Measurements from ENCODE around the gene FGFR3.

FGFR3 gene

GRCh38 chr4:1790005-1790404 is 3.1 kb upstream of the FGFR3 start:
- H3K4ac ChIP-seq (ENCODE audit: low read depth in 1 of 2, low read length in 2 of 2): no peak overlapping the region
- no peak overlapping the region for H2BK5ac ChIP-seq (ENCODE audit: low read depth, low read length, poor library complexity, severe bottlenecking)
- no peak overlapping the region for H3K18ac ChIP-seq (ENCODE audit: low read depth in 1 of 2, low read length in 2 of 2)
- H2BK12ac ChIP-seq (ENCODE audit: low read length in 2 of 2): no peak overlapping the region
- H3K23ac ChIP-seq (ENCODE audit: low read length in 2 of 2): no peak overlapping the region
- H3K9me3 ChIP-seq (ENCODE audit: control insufficient read depth, low read length): no peaks in the 10 kb centered on the region
- no peak overlapping the region for H2AK5ac ChIP-seq (ENCODE audit: low read length, severe bottlenecking)
- no peak overlapping the region for H4K91ac ChIP-seq (ENCODE audit: low read length)
- H3K4me1 ChIP-seq (ENCODE audit: control insufficient read depth, insufficient read depth, low read depth, low read length): peaks cover 33% of the 10 kb centered on the region
- no peaks in the 10 kb centered on the region for H3K79me1 ChIP-seq (replicated peaks; ENCODE audit: low read length, poor library complexity, severe bottlenecking)
- no peak overlapping the region for H4K8ac ChIP-seq (ENCODE audit: low read length)
- DNase-seq: no peak
- no peak overlapping the region for H3K4me2 ChIP-seq (ENCODE audit: low read length, poor library complexity, severe bottlenecking)
- H3K14ac ChIP-seq (ENCODE audit: low read length in 2 of 2): no peak overlapping the region
- H3K36me3 ChIP-seq (ENCODE audit: control insufficient read depth in 1 of 2, insufficient read depth in 2 of 2, low read depth in 1 of 2, low read length in 2 of 2): no peaks in the 10 kb centered on the region
- H2AFZ ChIP-seq (ENCODE audit: low read depth, low read length): no peak overlapping the region
- no peak overlapping the region for H3K9ac ChIP-seq (ENCODE audit: low read length)
- 89% methylated on average over 10 of the region's 10 CpGs for WGBS
- no peak overlapping the region for H2BK120ac ChIP-seq (ENCODE audit: low read depth, low read length)
- H3K27me3 ChIP-seq (ENCODE audit: control insufficient read depth in 1 of 2, insufficient read depth in 1 of 2, low read length in 2 of 2): peaks cover 35 to 55% of the 10 kb centered on the region in 2 experiments
- H3K4me3 ChIP-seq (ENCODE audit: insufficient read depth in 1 of 2, low read depth in 1 of 2, low read length in 2 of 2): no peak overlapping the region
- no peak overlapping the region for H2BK15ac ChIP-seq (ENCODE audit: low read depth, poor library complexity, severe bottlenecking)
- no peak overlapping the region for H3K27ac ChIP-seq (ENCODE audit: low read length, poor library complexity, severe bottlenecking)

- 35% methylated on average over 26 of the region's 29 CpGs for WGBS
- H4K91ac ChIP-seq (ENCODE audit: low read length): peak overlapping the region; percentile 50
- no peaks in the 10 kb centered on the region for H3K9me3 ChIP-seq (ENCODE audit: control insufficient read depth, low read length)
- H3K14ac ChIP-seq (ENCODE audit: low read length in 2 of 2): peak overlapping the region in 1 of 2 experiments; percentile 44
- peak overlapping the region; percentile 64 for H3K4me2 ChIP-seq (ENCODE audit: low read length, poor library complexity, severe bottlenecking)
- H3K27me3 ChIP-seq (ENCODE audit: control insufficient read depth in 1 of 2, insufficient read depth in 1 of 2, low read length in 2 of 2): peaks cover 55 to 67% of the 10 kb centered on the region in 2 experiments
- H3K79me1 ChIP-seq (replicated peaks; ENCODE audit: low read length, poor library complexity, severe bottlenecking): no peaks in the 10 kb centered on the region
- H2AK5ac ChIP-seq (ENCODE audit: low read length, severe bottlenecking): no peak overlapping the region
- no peak overlapping the region for H3K23ac ChIP-seq (ENCODE audit: low read length in 2 of 2)
- peak overlapping the region in 1 of 2 experiments; percentile 17 for H3K4me3 ChIP-seq (ENCODE audit: insufficient read depth in 1 of 2, low read depth in 1 of 2, low read length in 2 of 2)
- no peak for DNase-seq
- H2BK12ac ChIP-seq (ENCODE audit: low read length in 2 of 2): no peak overlapping the region
- H4K8ac ChIP-seq (ENCODE audit: low read length): no peak overlapping the region
- no peak overlapping the region for H2BK5ac ChIP-seq (ENCODE audit: low read depth, low read length, poor library complexity, severe bottlenecking)
- H3K4me1 ChIP-seq (ENCODE audit: control insufficient read depth, insufficient read depth, low read depth, low read length): peaks cover 41% of the 10 kb centered on the region
- no peak overlapping the region for H3K9ac ChIP-seq (ENCODE audit: low read length)
- H2BK120ac ChIP-seq (ENCODE audit: low read depth, low read length): no peak overlapping the region
- no peak overlapping the region for H3K4ac ChIP-seq (ENCODE audit: low read depth in 1 of 2, low read length in 2 of 2)
- peak overlapping the region in 1 of 2 experiments; percentile 33 for H3K18ac ChIP-seq (ENCODE audit: low read depth in 1 of 2, low read length in 2 of 2)
- H3K36me3 ChIP-seq (ENCODE audit: control insufficient read depth in 1 of 2, insufficient read depth in 2 of 2, low read depth in 1 of 2, low read length in 2 of 2): no peaks in the 10 kb centered on the region
- H2AFZ ChIP-seq (ENCODE audit: low read depth, low read length): no peak overlapping the region
- H3K27ac ChIP-seq (ENCODE audit: low read length, poor library complexity, severe bottlenecking): no peak overlapping the region
- H2BK15ac ChIP-seq (ENCODE audit: low read depth, poor library complexity, severe bottlenecking): no peak overlapping the region
Observed at GRCh38 chr4:1792158-1792831, 798 bp upstream of the FGFR3 start.

- H3K79me1 ChIP-seq (replicated peaks; ENCODE audit: low read length, poor library complexity, severe bottlenecking): no peaks in the 10 kb centered on the region
- H2BK12ac ChIP-seq (ENCODE audit: low read length in 2 of 2): no peak overlapping the region
- peaks cover 52 to 67% of the 10 kb centered on the region in 2 experiments for H3K27me3 ChIP-seq (ENCODE audit: control insufficient read depth in 1 of 2, insufficient read depth in 1 of 2, low read length in 2 of 2)
- no peak overlapping the region for H3K4ac ChIP-seq (ENCODE audit: low read depth in 1 of 2, low read length in 2 of 2)
- H3K18ac ChIP-seq (ENCODE audit: low read depth in 1 of 2, low read length in 2 of 2): peak overlapping the region; percentile 49 to 54
- H4K8ac ChIP-seq (ENCODE audit: low read length): no peak overlapping the region
- no peak overlapping the region for H4K91ac ChIP-seq (ENCODE audit: low read length)
- H3K4me1 ChIP-seq (ENCODE audit: control insufficient read depth, insufficient read depth, low read depth, low read length): peaks cover 33% of the 10 kb centered on the region
- no peak overlapping the region for H2BK120ac ChIP-seq (ENCODE audit: low read depth, low read length)
- H3K36me3 ChIP-seq (ENCODE audit: control insufficient read depth in 1 of 2, insufficient read depth in 2 of 2, low read depth in 1 of 2, low read length in 2 of 2): no peaks in the 10 kb centered on the region
- WGBS: 0% methylated on average over 11 of the region's 44 CpGs
- peak overlapping the region; percentile 84 for H3K4me2 ChIP-seq (ENCODE audit: low read length, poor library complexity, severe bottlenecking)
- no peak overlapping the region for H2AFZ ChIP-seq (ENCODE audit: low read depth, low read length)
- no peak overlapping the region for H2AK5ac ChIP-seq (ENCODE audit: low read length, severe bottlenecking)
- no peak overlapping the region for H3K9ac ChIP-seq (ENCODE audit: low read length)
- H2BK15ac ChIP-seq (ENCODE audit: low read depth, poor library complexity, severe bottlenecking): no peak overlapping the region
- no peak overlapping the region for H2BK5ac ChIP-seq (ENCODE audit: low read depth, low read length, poor library complexity, severe bottlenecking)
- H3K23ac ChIP-seq (ENCODE audit: low read length in 2 of 2): no peak overlapping the region
- no peak overlapping the region for H3K14ac ChIP-seq (ENCODE audit: low read length in 2 of 2)
- no peak overlapping the region for H3K27ac ChIP-seq (ENCODE audit: low read length, poor library complexity, severe bottlenecking)
- no peaks in the 10 kb centered on the region for H3K9me3 ChIP-seq (ENCODE audit: control insufficient read depth, low read length)
- peak; percentile 29 for DNase-seq
- H3K4me3 ChIP-seq (ENCODE audit: insufficient read depth in 1 of 2, low read depth in 1 of 2, low read length in 2 of 2): peak overlapping the region in 1 of 2 experiments; percentile 53
Observed at GRCh38 chr4:1793496-1793840, 375 bp downstream of the FGFR3 start.

- Histone ChIP-seq H3K23ac (ENCODE audit: low read length in 2 of 2) (peak overlapping the region in 1 of 2 experiments; percentile 66), H2BK120ac (ENCODE audit: low read depth, low read length) (no peak overlapping the region), H4K91ac (ENCODE audit: low read length) (no peak overlapping the region), H3K9me3 (ENCODE audit: control insufficient read depth, low read length) (no peaks in the 10 kb centered on the region), H2AK5ac (ENCODE audit: low read length, severe bottlenecking) (no peak overlapping the region), H2BK12ac (ENCODE audit: low read length in 2 of 2) (no peak overlapping the region), H3K18ac (ENCODE audit: low read depth in 1 of 2, low read length in 2 of 2) (peak overlapping the region in 1 of 2 experiments; percentile 49), H3K9ac (ENCODE audit: low read length) (no peak overlapping the region), H3K4ac (ENCODE audit: low read depth in 1 of 2, low read length in 2 of 2) (no peak overlapping the region), H2BK15ac (ENCODE audit: low read depth, poor library complexity, severe bottlenecking) (no peak overlapping the region), H2AFZ (ENCODE audit: low read depth, low read length) (peak overlapping the region; percentile 18), H3K4me3 (ENCODE audit: insufficient read depth in 1 of 2, low read depth in 1 of 2, low read length in 2 of 2) (peak overlapping the region in 1 of 2 experiments; percentile 53), H3K36me3 (ENCODE audit: control insufficient read depth in 1 of 2, insufficient read depth in 2 of 2, low read depth in 1 of 2, low read length in 2 of 2) (no peaks in the 10 kb centered on the region), H4K8ac (ENCODE audit: low read length) (no peak overlapping the region), H3K79me1 (replicated peaks; ENCODE audit: low read length, poor library complexity, severe bottlenecking) (no peaks in the 10 kb centered on the region), H3K4me1 (ENCODE audit: control insufficient read depth, insufficient read depth, low read depth, low read length) (peaks cover 33% of the 10 kb centered on the region), H2BK5ac (ENCODE audit: low read depth, low read length, poor library complexity, severe bottlenecking) (no peak overlapping the region), H3K27me3 (ENCODE audit: control insufficient read depth in 1 of 2, insufficient read depth in 1 of 2, low read length in 2 of 2) (peaks cover 51 to 70% of the 10 kb centered on the region in 2 experiments), H3K14ac (ENCODE audit: low read length in 2 of 2) (no peak overlapping the region), H3K27ac (ENCODE audit: low read length, poor library complexity, severe bottlenecking) (no peak overlapping the region), H3K4me2 (ENCODE audit: low read length, poor library complexity, severe bottlenecking) (peak overlapping the region; percentile 71)
- WGBS: under 1% methylated on average over 76 of the region's 101 CpGs
- peak; percentile 46 for DNase-seq
Observed at GRCh38 chr4:1793940-1794808, 1.1 kb downstream of the FGFR3 start.
